K562 (cell line): Measurements from ENCODE around the gene ABITRAM. TPM values are rescaled to one million over a fixed set of nuclear protein-coding genes. Genes with fewer than 3 reads are reported as not detected.

ENCODE experiments used
- ARID1B ChIP-seq: fragments of 450-650 bp; IDR thresholded peaks from 2 replicates; pipeline ENCODE4 v1.6.1; 2016; ENCODE audit warnings: antibody characterized with exemption, mild to moderate bottlenecking, inconsistent platforms
- ARID3A ChIP-seq: IDR thresholded peaks from 2 replicates; pipeline ENCODE4 v1.6.1; 2012; ENCODE audit warnings: low read depth, low read length, improper control_type of control experiment, borderline replicate concordance
- CEBPG ChIP-seq, 3 experiments: fragments of 200-800 bp in 1 of 3; sonication (Bioruptor generic) in 1 of 3; sonication (generic) in 1 of 3; formaldehyde crosslinking in 1 of 3; IDR thresholded peaks in 2 of 3; conservative IDR thresholded peaks in 1 of 3; 2 replicates each; pipeline versions ENCODE4 v1.6.1 to v1.8.0; 2016 to 2022; ENCODE audit warnings: missing compliant biosample characterization in 2 of 3, missing genetic modification characterization in 2 of 3, mild to moderate bottlenecking in 1 of 3, missing genetic modification reagents in 1 of 3
- DPF2 ChIP-seq: fragments of 450-650 bp; IDR thresholded peaks from 2 replicates; pipeline ENCODE4 v1.6.1; 2016
- FOSL1 ChIP-seq: fragments of 200-800 bp; sonication (Bioruptor generic); conservative IDR thresholded peaks from 2 replicates; pipeline ENCODE4 v1.6.1; 2016; ENCODE audit warnings: missing genetic modification characterization, missing compliant biosample characterization
- FOXJ2 ChIP-seq: fragments of 200-800 bp; sonication (Bioruptor generic); IDR thresholded peaks from 2 replicates; pipeline ENCODE4 v1.6.1; 2016; ENCODE audit warnings: missing genetic modification characterization, missing compliant biosample characterization
- FOXM1 ChIP-seq, 2 experiments: fragments of 450-650 bp in 1 of 2; sonication (generic) in 1 of 2; formaldehyde crosslinking in 1 of 2; IDR thresholded peaks; 2 replicates each; pipeline versions ENCODE4 v1.6.1 to v1.9.0; 2017 to 2022; ENCODE audit warnings: low read depth in 2 of 2, mild to moderate bottlenecking in 2 of 2, missing genetic modification reagents in 1 of 2, moderate library complexity in 1 of 2
- JUND ChIP-seq, 2 experiments: IDR thresholded peaks; 2 replicates in 1 of 2; 3 replicates in 1 of 2; pipeline ENCODE4 v1.6.1; 2011; ENCODE audit warnings: borderline replicate concordance in 2 of 2, low read depth in 2 of 2, low read length in 2 of 2, improper control_type of control experiment in 1 of 2, missing biosample characterization in 1 of 2, missing genetic modification characterization in 1 of 2, missing genetic modification reagents in 1 of 2
- NFIC ChIP-seq: fragments of 450-650 bp; IDR thresholded peaks from 2 replicates; pipeline ENCODE4 v1.6.1; 2017; ENCODE audit warnings: mild to moderate bottlenecking, inconsistent platforms
- OTX1 ChIP-seq: fragments of 450-650 bp; formaldehyde crosslinking; IDR thresholded peaks from 2 replicates; pipeline ENCODE4 v1.4.0; 2022; ENCODE audit warnings: mild to moderate bottlenecking
- PATZ1 ChIP-seq: fragments of 250-450 bp; sonication (Bioruptor Pico); IDR thresholded peaks from 2 replicates; pipeline ENCODE4 v1.5.0; 2020; ENCODE audit warnings: mild to moderate bottlenecking, borderline replicate concordance
- PCBP2 ChIP-seq: fragments of 200-400 bp; formaldehyde crosslinking; IDR thresholded peaks from 2 replicates; pipeline ENCODE4 v1.6.1; 2018; ENCODE audit warnings: low read length, low read depth, mild to moderate bottlenecking, moderate library complexity; ENCODE audit not compliant: poor library complexity, severe bottlenecking
- PTRF ChIP-seq: fragments of 450-650 bp; IDR thresholded peaks from 2 replicates; pipeline ENCODE4 v1.6.1; 2016; ENCODE audit warnings: mild to moderate bottlenecking, missing genetic modification characterization, missing compliant biosample characterization
- polyA plus RNA-seq, 8 experiments: library from polyadenylated mRNA; depleted of rRNA in 4 of 8; stranded (reverse) in 5 of 8; unstranded in 3 of 8; fragments of >200 nt; fragmentation: Nextera tagmentation in 2 of 8; fragmentation: Illumina TruSeq in 1 of 8; extraction: Ambion mirVana in 2 of 8; extraction: Trizol in 1 of 8; gene quantifications; 2 replicates each; pipeline versions ENCODE4 v1.2.1 to v1.2.3, GENCODE V29; 2011 to 2014; ENCODE audit warnings: inconsistent platforms in 1 of 8, missing spikeins in 1 of 8
- total RNA-seq, 7 experiments: library from RNA; depleted of rRNA in 6 of 7; stranded (reverse); fragments of >200 nt in 6 of 7; fragmentation: Illumina TruSeq in 2 of 7; extraction: Trizol in 2 of 7; gene quantifications; 2 replicates each; pipeline versions ENCODE4 v1.2.1 to v1.2.3, GENCODE V29; 2011 to 2021; ENCODE audit warnings: low replicate concordance in 1 of 7
- TF ChIP-seq, protein P1 (sequence below): fragments of 450-650 bp; conservative IDR thresholded peaks from 2 replicates; pipeline ENCODE4 v1.6.1; 2016; ENCODE audit warnings: missing genetic modification characterization, low read depth, mild to moderate bottlenecking, missing compliant biosample characterization, moderate library complexity
- TF ChIP-seq, protein P2 (sequence below): fragments of 450-650 bp; IDR thresholded peaks from 2 replicates; pipeline ENCODE4 v1.6.1; 2016; ENCODE audit warnings: antibody characterized with exemption
- TF ChIP-seq, protein P3 (sequence below): sonication (generic); formaldehyde crosslinking; IDR thresholded peaks from 2 replicates; pipeline ENCODE4 v1.8.1; 2022; ENCODE audit warnings: missing genetic modification reagents

ABITRAM gene
- total and polyA plus RNA-seq, 9 of the 15 experiments (the other 6 are each of a cell fraction or from before 2014, with no cell fraction given): 8.9 to 47.6 (median 28.4) TPM

GRCh38 chr9:108903420-108904103 lies 30.6 kb upstream of the ABITRAM start (continued):
- TF ChIP-seq, protein P1, sequence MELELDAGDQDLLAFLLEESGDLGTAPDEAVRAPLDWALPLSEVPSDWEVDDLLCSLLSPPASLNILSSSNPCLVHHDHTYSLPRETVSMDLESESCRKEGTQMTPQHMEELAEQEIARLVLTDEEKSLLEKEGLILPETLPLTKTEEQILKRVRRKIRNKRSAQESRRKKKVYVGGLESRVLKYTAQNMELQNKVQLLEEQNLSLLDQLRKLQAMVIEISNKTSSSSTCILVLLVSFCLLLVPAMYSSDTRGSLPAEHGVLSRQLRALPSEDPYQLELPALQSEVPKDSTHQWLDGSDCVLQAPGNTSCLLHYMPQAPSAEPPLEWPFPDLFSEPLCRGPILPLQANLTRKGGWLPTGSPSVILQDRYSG (tag): no peak
- TF ChIP-seq FOXM1 (IDR thresholded peaks at IDR 0.05; ENCODE audit: low read depth): peak; percentile 71; the same call in 1 of the 2 replicates
- no peak for TF ChIP-seq FOXM1 (CRISPR knock-in tag; IDR thresholded peaks at IDR 0.05; ENCODE audit: low read depth)
- peak; percentile 87 for TF ChIP-seq DPF2
- peak; percentile 79 for TF ChIP-seq FOXJ2
- TF ChIP-seq, protein P2, sequence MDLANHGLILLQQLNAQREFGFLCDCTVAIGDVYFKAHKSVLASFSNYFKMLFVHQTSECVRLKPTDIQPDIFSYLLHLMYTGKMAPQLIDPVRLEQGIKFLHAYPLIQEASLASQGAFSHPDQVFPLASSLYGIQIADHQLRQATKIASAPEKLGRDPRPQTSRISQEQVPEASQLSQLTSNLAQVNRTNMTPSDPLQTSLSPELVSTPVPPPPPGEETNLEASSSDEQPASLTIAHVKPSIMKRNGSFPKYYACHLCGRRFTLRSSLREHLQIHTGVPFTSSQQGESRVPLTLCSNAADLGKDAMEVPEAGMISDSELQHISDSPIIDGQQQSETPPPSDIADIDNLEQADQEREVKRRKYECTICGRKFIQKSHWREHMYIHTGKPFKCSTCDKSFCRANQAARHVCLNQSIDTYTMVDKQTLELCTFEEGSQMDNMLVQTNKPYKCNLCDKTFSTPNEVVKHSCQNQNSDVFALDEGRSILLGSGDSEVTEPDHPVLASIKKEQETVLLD: no peak
- TF ChIP-seq ARID3A: 0 out of 2 replicates have a peak, but pooled peaks have one; percentile 39
- TF ChIP-seq PATZ1 (CRISPR knock-in tag): peak; percentile 23; the same call in 1 of the 2 replicates
- peak; percentile 56; the same call in 1 of the 2 replicates for TF ChIP-seq CEBPG (CRISPR knock-in tag; IDR thresholded peaks at IDR 0.05)
- TF ChIP-seq CEBPG (tag; conservative IDR thresholded peaks at IDR 0.05 in 1 of 2, IDR thresholded peaks at IDR 0.05 in 1 of 2): peak; percentile 61 to 82
- TF ChIP-seq FOSL1 (tag): peak; percentile 78
- TF ChIP-seq NFIC: 0 out of 2 replicates have a peak, but pooled peaks have one; percentile 14
- peak; percentile 59; the same call in 1 of the 2 replicates for TF ChIP-seq OTX1
- peak; percentile 89 for TF ChIP-seq JUND (IDR thresholded peaks at IDR 0.05; ENCODE audit: borderline replicate concordance, low read depth, low read length)
- TF ChIP-seq JUND (tag; IDR thresholded peaks at IDR 0.05; ENCODE audit: borderline replicate concordance, low read depth, low read length): peak; percentile 94
- TF ChIP-seq PCBP2: no peak
- TF ChIP-seq PTRF: no peak
- TF ChIP-seq, protein P3, sequence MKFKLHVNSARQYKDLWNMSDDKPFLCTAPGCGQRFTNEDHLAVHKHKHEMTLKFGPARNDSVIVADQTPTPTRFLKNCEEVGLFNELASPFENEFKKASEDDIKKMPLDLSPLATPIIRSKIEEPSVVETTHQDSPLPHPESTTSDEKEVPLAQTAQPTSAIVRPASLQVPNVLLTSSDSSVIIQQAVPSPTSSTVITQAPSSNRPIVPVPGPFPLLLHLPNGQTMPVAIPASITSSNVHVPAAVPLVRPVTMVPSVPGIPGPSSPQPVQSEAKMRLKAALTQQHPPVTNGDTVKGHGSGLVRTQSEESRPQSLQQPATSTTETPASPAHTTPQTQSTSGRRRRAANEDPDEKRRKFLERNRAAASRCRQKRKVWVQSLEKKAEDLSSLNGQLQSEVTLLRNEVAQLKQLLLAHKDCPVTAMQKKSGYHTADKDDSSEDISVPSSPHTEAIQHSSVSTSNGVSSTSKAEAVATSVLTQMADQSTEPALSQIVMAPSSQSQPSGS (CRISPR knock-in tag): no peak
- peak; percentile 91 for TF ChIP-seq ARID1B
